ENCODE results near the gene GMNC.
"Not testable (repeated sequence)": the region's sequence is repeated elsewhere in the genome, so short reads cannot be mapped to it uniquely, and the experiment has no call there.

Gene GMNC

GRCh38 chr3:190862209-190863118 is at the start of gene GMNC:
TSS of gene GMNC (minus strand) at chr3:190862694. CDS start at chr3:190862615, 79 bp downstream.
- no peak for DNase-seq (ENCODE audit: low read depth in 2 of 2)

GRCh38 chr3:190911382-190911781 is 48.9 kb upstream of the GMNC start:
- no peak for DNase-seq (ENCODE audit: low read depth in 2 of 2)

- no peak for DNase-seq (ENCODE audit: low read depth in 2 of 2)
These were observed 47.4 kb upstream of the GMNC start for GRCh38 chr3:190909908-190910307.

GRCh38 chr3:190903156-190903555 is 40.7 kb upstream of the GMNC start:
- DNase-seq (ENCODE audit: low read depth in 2 of 2), result no peak

- DNase-seq (ENCODE audit: low read depth in 2 of 2), result no peak
These were observed 39.8 kb upstream of the GMNC start for GRCh38 chr3:190902292-190902691.

- no peak for DNase-seq (ENCODE audit: low read depth in 2 of 2)
These were observed 30.0 kb upstream of the GMNC start for GRCh38 chr3:190892395-190892902.

GRCh38 chr3:190886945-190887344 is 24.5 kb upstream of the GMNC start:
- DNase-seq (ENCODE audit: low read depth in 2 of 2), result no peak

- DNase-seq (ENCODE audit: low read depth in 2 of 2), result no peak
These were observed 21.7 kb upstream of the GMNC start for GRCh38 chr3:190883973-190884832.

GRCh38 chr3:190883141-190883540 is 20.6 kb upstream of the GMNC start:
- no peak for DNase-seq (ENCODE audit: low read depth in 2 of 2)

GRCh38 chr3:190877925-190878324 is 15.4 kb upstream of the GMNC start:
- DNase-seq (ENCODE audit: low read depth in 2 of 2), result no peak

GRCh38 chr3:190876433-190876832 is 13.9 kb upstream of the GMNC start:
- not testable (repeated sequence) for DNase-seq (ENCODE audit: low read depth in 2 of 2)

GRCh38 chr3:190875061-190875460 is 12.6 kb upstream of the GMNC start:
- not testable (repeated sequence) for DNase-seq (ENCODE audit: low read depth in 2 of 2)

- no peak for DNase-seq (ENCODE audit: low read depth in 2 of 2)
These were observed 7.6 kb upstream of the GMNC start for GRCh38 chr3:190870127-190870526.

- DNase-seq (ENCODE audit: low read depth in 2 of 2), result no peak
These were observed 4.6 kb upstream of the GMNC start for GRCh38 chr3:190867071-190867470.

GRCh38 chr3:190865828-190866227 is 3.3 kb upstream of the GMNC start:
- DNase-seq (ENCODE audit: low read depth in 2 of 2), result no peak

- no peak for DNase-seq (ENCODE audit: low read depth in 2 of 2)
These were observed 2.9 kb upstream of the GMNC start for GRCh38 chr3:190865419-190865818.

GRCh38 chr3:190864002-190864401 is 1.5 kb upstream of the GMNC start:
- no peak for DNase-seq (ENCODE audit: low read depth in 2 of 2)

GRCh38 chr3:190863119-190863465 is 598 bp upstream of the GMNC start:
- DNase-seq (ENCODE audit: low read depth in 2 of 2), result no peak

GRCh38 chr3:190860521-190860920 is 2.0 kb downstream of the GMNC start:
- no peak for DNase-seq (ENCODE audit: low read depth in 2 of 2)

GRCh38 chr3:190855151-190855550 is 7.3 kb downstream of the GMNC start:
- no peak for DNase-seq (ENCODE audit: low read depth in 2 of 2)

GRCh38 chr3:190854062-190854461 is 8.4 kb downstream of the GMNC start:
- DNase-seq (ENCODE audit: low read depth in 2 of 2), result no peak

GRCh38 chr3:190853464-190853863 is 9.0 kb downstream of the GMNC start:
- DNase-seq (ENCODE audit: low read depth in 2 of 2), result no peak

GRCh38 chr3:190849607-190850006 is 12.9 kb downstream of the GMNC start:
- no peak for DNase-seq (ENCODE audit: low read depth in 2 of 2)
